ENCODE measurements around the gene MED7.

The MED7 gene

GRCh38 chr5:157143127-157143971 is 684 bp upstream of the MED7 start (continued):
- TF ChIP-seq, protein P1, sequence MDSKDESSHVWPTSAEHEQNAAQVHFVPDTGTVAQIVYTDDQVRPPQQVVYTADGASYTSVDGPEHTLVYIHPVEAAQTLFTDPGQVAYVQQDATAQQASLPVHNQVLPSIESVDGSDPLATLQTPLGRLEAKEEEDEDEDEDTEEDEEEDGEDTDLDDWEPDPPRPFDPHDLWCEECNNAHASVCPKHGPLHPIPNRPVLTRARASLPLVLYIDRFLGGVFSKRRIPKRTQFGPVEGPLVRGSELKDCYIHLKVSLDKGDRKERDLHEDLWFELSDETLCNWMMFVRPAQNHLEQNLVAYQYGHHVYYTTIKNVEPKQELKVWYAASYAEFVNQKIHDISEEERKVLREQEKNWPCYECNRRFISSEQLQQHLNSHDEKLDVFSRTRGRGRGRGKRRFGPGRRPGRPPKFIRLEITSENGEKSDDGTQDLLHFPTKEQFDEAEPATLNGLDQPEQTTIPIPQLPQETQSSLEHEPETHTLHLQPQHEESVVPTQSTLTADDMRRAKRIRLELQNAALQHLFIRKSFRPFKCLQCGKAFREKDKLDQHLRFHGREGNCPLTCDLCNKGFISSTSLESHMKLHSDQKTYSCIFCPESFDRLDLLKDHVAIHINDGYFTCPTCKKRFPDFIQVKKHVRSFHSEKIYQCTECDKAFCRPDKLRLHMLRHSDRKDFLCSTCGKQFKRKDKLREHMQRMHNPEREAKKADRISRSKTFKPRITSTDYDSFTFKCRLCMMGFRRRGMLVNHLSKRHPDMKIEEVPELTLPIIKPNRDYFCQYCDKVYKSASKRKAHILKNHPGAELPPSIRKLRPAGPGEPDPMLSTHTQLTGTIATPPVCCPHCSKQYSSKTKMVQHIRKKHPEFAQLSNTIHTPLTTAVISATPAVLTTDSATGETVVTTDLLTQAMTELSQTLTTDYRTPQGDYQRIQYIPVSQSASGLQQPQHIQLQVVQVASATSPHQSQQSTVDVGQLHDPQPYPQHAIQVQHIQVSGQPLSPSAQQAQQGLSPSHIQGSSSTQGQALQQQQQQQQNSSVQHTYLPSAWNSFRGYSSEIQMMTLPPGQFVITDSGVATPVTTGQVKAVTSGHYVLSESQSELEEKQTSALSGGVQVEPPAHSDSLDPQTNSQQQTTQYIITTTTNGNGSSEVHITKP (tag by site-specific recombination; IDR thresholded peaks at IDR 0.05), result peak; percentile 99
- TF ChIP-seq, protein P2, sequence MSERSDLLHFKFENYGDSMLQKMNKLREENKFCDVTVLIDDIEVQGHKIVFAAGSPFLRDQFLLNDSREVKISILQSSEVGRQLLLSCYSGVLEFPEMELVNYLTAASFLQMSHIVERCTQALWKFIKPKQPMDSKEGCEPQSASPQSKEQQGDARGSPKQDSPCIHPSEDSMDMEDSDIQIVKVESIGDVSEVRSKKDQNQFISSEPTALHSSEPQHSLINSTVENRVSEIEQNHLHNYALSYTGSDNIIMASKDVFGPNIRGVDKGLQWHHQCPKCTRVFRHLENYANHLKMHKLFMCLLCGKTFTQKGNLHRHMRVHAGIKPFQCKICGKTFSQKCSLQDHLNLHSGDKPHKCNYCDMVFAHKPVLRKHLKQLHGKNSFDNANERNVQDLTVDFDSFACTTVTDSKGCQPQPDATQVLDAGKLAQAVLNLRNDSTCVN (tag by site-specific recombination; optimal IDR thresholded peaks at IDR 0.05), result peak; percentile 18
- TF ChIP-seq ZBTB20 (tag by site-specific recombination; IDR thresholded peaks at IDR 0.05) (peak; percentile 75), ZNF521 (tag by site-specific recombination; IDR thresholded peaks at IDR 0.05) (no peak), SP2 (tag by site-specific recombination; IDR thresholded peaks at IDR 0.05) (peak; percentile 67), ZXDB (tag by site-specific recombination; IDR thresholded peaks at IDR 0.05) (peak; percentile 13; the same call in 1 of the 2 replicates), TRIM28 (IDR thresholded peaks at IDR 0.05; ENCODE audit: borderline replicate concordance, low read length) (0 out of 2 replicates have a peak, but pooled peaks have one; percentile 21), SP7 (tag by site-specific recombination; IDR thresholded peaks at IDR 0.05) (0 out of 2 replicates have a peak, but pooled peaks have one; percentile 24), ZNF768 (tag by site-specific recombination; IDR thresholded peaks at IDR 0.05) (no peak), ZBTB8A (tag by site-specific recombination; IDR thresholded peaks at IDR 0.05) (0 out of 2 replicates have a peak, but pooled peaks have one; percentile 3), ZNF510 (tag by site-specific recombination; IDR thresholded peaks at IDR 0.05; ENCODE audit: insufficient replicate concordance) (no peak), ZIC2 (tag by site-specific recombination; IDR thresholded peaks at IDR 0.05) (0 out of 2 replicates have a peak, but pooled peaks have one; percentile 9), ZNF324 (tag by site-specific recombination; IDR thresholded peaks at IDR 0.05) (0 out of 2 replicates have a peak, but pooled peaks have one; percentile 11)
- TF ChIP-seq, protein P3, sequence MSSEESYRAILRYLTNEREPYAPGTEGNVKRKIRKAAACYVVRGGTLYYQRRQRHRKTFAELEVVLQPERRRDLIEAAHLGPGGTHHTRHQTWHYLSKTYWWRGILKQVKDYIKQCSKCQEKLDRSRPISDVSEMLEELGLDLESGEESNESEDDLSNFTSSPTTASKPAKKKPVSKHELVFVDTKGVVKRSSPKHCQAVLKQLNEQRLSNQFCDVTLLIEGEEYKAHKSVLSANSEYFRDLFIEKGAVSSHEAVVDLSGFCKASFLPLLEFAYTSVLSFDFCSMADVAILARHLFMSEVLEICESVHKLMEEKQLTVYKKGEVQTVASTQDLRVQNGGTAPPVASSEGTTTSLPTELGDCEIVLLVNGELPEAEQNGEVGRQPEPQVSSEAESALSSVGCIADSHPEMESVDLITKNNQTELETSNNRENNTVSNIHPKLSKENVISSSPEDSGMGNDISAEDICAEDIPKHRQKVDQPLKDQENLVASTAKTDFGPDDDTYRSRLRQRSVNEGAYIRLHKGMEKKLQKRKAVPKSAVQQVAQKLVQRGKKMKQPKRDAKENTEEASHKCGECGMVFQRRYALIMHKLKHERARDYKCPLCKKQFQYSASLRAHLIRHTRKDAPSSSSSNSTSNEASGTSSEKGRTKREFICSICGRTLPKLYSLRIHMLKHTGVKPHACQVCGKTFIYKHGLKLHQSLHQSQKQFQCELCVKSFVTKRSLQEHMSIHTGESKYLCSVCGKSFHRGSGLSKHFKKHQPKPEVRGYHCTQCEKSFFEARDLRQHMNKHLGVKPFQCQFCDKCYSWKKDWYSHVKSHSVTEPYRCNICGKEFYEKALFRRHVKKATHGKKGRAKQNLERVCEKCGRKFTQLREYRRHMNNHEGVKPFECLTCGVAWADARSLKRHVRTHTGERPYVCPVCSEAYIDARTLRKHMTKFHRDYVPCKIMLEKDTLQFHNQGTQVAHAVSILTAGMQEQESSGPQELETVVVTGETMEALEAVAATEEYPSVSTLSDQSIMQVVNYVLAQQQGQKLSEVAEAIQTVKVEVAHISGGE (tag by site-specific recombination; conservative IDR thresholded peaks at IDR 0.05; ENCODE audit: low read depth), result 0 out of 2 replicates have a peak, but pooled peaks have one; percentile 34
- TF ChIP-seq, protein P4, sequence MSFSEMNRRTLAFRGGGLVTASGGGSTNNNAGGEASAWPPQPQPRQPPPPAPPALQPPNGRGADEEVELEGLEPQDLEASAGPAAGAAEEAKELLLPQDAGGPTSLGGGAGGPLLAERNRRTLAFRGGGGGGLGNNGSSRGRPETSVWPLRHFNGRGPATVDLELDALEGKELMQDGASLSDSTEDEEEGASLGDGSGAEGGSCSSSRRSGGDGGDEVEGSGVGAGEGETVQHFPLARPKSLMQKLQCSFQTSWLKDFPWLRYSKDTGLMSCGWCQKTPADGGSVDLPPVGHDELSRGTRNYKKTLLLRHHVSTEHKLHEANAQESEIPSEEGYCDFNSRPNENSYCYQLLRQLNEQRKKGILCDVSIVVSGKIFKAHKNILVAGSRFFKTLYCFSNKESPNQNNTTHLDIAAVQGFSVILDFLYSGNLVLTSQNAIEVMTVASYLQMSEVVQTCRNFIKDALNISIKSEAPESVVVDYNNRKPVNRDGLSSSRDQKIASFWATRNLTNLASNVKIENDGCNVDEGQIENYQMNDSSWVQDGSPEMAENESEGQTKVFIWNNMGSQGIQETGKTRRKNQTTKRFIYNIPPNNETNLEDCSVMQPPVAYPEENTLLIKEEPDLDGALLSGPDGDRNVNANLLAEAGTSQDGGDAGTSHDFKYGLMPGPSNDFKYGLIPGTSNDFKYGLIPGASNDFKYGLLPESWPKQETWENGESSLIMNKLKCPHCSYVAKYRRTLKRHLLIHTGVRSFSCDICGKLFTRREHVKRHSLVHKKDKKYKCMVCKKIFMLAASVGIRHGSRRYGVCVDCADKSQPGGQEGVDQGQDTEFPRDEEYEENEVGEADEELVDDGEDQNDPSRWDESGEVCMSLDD (tag by site-specific recombination; IDR thresholded peaks at IDR 0.05), result 0 out of 2 replicates have a peak, but pooled peaks have one; percentile 51
